Sigmoid colon (tissue), 3 donors: ENCODE results near the gene MRPL27.

Source experiments
- CTCF ChIP-seq, 4 experiments: fragments of 450-650 bp in 3 of 4; fragments of 200-600 bp in 1 of 4; IDR thresholded peaks; one replicate each; pipeline ENCODE4 v1.5.1; 2016 to 2019; ENCODE audit warnings: antibody characterized with exemption in 4 of 4, mild to moderate bottlenecking in 3 of 4, moderate library complexity in 2 of 4
- POLR2A ChIP-seq, 2 donors: fragments of 450-650 bp; IDR thresholded peaks; one replicate each; pipeline ENCODE4 v1.6.1; 2016; ENCODE audit warnings: antibody characterized with exemption in 2 of 2, mild to moderate bottlenecking in 2 of 2, moderate library complexity in 2 of 2

GRCh38 chr17:50394711-50395110, 21.7 kb upstream of the MRPL27 start:
- TF ChIP-seq CTCF (IDR thresholded peaks at IDR 0.05), result no peak
- TF ChIP-seq POLR2A (IDR thresholded peaks at IDR 0.05), result no peak
